T follicular helper cell (primary cell): Measurements from ENCODE around the gene C11orf86.
"Not testable (repeated sequence)": the region's sequence is repeated elsewhere in the genome, so short reads cannot be mapped to it uniquely, and the experiment has no call there.

Experiments used
- DNase-seq: peaks from one replicate; pipeline ENCODE4 v3.0.0-alpha.2; 2020; ENCODE audit warnings: low read depth
- total RNA-seq, 2 experiments: gene quantifications; one replicate each; lab custom pipeline; 2026; lab: John Stamatoyannopoulos, UW

Gene C11orf86, protein sequence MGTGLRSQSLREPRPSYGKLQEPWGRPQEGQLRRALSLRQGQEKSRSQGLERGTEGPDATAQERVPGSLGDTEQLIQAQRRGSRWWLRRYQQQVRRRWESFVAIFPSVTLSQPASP
- 0 reads per million in 2 experiments for total RNA-seq

DNA sequence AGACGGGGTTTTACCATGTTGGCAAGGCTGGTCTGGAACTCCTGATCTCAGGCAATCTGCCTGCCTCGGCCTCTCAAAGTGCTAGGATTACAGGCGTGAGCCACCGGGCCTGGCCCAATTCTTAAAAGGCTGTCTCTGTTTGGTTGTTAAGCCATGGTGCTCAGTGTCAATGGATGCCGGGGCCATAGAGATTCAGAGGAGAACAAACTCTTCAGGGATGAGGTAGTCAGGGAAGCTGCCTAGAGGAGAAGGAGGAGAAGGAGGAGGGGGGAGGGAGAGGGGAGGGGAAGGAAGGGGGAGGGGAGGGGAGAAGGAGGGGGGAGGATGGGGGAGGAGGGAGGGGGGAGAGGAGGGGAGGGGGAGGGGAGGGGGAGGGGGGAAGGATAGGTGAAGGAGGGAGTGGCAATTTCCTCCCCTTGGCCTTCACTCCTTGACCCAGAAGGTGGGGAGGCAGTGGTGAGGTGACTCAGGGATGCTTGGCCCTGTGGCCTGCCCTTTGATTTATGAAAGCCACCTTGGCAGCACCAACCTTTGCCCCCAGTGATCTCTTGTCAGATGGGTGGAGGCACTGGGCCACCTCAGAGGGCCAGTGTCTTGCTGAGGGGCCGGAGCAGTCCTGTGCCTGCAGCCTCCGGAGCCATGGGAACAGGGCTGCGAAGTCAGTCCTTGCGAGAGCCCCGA, at the start of gene C11orf86:
Gene C11orf86, plus strand, starts transcription at position 581 of the 681 bp plus-strand sequence. Its CDS starts 59 bp downstream, at position 640.
- DNase-seq: no peak

DNA sequence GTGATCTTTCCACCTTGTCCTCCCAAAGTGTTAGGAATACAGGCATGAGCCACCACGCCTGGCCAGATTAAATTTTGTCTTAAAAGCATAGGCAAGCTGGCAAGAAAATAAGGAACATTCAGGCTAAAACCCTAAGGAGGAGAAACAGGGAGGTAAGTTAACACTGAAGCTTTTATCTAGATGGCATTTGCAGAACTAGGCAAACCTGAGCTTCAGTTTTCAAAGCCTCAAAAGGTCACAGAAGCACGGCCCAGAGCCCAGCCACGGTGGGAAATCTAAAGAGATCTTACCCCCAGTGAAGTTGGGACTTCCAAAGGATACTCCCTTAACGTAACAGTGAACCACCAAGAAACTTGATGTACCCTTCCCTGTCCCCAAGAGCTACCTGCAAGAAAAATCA, 45.4 kb upstream of the C11orf86 start:
- no peak for DNase-seq

DNA sequence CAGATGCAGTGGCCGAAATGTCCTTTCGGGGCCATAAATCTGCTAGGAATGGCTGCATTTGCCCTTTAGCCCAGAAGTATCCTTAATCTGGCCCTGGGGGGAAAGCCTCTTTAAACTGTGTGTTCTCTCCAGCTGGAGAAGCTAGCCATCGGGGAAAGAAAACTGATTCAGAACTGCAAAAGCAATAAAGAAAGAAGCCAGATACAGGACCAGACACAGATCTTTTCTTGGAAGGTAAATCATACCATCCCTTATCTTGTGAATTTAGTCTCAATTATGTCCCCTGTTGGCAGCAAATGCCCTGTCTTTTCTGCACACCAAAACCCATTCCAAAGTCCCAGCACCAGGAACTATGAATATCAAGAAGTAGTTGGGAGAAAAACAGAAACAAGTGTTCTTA, 42.6 kb upstream of the C11orf86 start:
- no peak for DNase-seq

DNA sequence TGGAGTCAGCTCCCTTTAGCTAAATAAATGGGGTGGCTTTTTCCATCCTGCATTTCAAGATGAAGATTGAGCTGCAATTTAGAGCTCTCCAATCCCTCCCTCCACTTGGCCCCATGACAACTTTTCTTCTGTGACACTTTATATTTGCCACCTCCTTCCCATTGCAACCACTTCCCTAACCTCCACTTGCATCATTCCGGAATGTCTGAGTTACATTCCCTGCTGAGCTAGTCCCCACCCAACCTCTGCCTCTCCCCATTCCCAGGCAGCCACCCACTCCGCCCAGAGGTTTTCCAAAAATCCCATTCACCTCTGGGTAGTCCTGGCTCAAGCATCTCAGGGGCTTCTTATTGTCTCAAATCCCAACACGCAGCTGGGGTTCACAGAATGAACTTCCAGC, 41.6 kb upstream of the C11orf86 start:
- DNase-seq: no peak

DNA sequence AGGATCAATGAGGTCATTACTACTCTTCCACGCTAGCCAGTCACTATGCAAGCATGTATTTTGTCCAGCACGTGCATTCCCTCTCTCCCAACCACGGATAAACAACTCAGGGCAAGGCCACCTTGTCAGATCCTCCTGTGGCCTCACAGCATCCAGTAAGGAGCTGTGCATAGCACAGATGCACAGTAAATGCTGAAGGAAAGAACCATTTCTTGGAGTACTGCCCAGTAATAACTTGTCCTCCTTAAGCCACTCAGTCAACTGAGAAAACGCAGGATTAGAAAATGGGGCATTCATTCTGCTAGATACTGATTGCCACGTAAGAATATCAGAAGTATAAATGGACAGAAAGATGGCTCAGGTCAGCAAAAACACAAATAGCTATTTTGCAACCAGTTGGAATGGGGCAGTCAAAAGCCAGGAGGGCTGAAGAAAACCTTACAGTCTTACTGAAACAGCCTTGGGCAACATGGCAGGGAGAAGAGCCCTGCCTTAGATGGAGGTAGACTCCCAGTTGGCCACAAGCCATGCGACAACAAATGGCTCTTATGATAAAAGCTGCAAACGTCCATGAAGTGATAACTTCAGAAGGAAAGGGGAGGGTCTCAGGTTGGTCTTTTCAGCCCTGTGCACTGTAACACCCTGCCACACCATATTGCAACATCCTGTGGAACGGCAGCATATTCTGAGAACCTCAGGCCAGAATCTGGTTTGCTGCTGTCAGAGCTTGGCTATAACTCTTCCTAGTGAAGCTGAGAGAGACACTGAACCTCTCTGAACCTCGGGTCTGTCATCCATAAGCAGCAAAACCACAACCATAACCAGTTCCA, 39.9 kb upstream of the C11orf86 start:
- no peak for DNase-seq

DNA sequence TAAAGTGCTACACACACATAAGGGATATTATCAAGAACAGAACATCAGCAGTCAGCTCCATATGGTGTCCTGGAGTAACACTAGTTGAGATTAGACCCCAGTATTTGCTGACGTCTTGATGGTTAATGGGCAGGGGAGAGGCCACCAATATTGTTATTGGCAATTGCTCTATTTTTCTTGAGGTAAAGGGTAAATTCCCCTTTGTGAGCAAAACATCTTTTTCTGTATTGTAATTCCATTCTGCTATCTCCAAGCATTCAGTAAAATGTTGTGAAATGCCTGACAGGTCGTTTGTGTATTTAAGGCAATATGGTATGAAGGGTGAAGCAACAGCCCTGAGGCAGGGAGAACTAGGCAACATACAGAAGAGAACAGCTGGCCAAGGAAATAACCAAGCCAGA, 38.8 kb upstream of the C11orf86 start:
- DNase-seq: no peak

DNA sequence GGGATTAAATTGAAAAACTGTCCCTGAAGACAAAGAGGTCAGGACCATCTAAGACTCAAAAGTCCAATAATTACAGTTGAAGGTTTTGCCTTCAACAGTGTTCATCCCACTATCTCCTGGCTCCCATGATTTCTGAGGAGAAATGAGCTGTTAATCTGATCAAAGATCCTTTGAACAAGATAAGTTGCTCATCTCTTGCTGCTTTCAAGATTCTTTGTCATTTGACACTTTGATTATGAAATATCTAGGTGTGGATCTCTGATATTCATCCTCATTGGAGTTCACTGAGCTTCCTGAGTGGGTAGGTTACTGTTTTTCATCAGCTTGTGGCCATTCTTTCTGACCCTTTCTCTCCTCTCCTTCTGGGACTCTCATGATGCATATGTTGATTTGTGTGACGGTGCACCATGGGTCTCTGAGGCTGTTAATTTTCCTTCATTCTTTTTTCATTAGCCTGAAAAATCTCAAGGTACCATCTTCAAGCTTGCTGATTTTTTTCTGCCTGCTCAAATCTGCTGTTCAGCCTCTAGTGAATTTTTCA, 37.8 kb upstream of the C11orf86 start:
- no peak for DNase-seq

DNA sequence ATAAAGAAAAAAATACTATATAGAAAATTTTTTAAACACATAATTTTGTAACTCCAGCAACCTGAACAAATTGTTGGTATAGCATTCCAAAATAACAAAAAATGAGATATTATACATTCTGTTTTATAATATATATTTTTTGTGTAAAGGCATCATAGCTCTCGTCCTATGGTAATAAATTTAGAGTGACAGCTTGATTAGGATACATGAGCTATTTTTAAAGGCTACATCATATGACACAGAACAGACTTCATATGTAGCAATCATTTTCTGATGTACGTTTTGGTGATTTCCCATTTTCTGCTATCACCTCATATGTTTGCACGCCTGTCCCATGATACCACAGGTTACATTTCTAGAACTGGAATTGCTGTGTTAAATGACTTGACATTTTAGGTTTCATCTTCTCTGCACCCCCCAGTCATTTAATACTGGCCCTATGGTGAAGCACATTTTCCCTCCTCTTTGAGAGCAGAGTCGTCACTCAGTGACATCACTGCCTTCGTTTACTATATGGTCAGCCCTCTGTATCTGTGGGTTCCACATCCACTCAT, 36.4 kb upstream of the C11orf86 start:
- DNase-seq: no peak

DNA sequence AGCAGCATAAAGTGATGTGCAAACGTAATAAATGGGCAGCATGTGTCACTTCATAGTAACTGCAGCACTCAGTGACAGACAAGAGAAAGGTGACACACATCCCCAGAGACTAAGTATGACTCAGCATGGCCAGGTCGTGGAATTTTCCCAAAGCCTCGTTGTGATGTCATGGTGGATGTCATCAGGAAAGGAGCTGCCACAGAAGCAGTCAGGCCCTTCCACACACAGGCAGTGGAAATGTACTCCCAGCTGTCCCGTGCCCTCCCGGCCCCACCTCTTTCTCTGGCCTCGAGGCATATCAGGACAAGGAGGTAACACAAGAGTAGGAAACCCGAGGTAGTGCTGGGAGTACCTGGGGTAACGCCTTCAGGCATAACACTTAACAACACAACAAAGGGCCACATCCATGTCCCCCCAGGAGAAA, 25.0 kb upstream of the C11orf86 start:
- no peak for DNase-seq

DNA sequence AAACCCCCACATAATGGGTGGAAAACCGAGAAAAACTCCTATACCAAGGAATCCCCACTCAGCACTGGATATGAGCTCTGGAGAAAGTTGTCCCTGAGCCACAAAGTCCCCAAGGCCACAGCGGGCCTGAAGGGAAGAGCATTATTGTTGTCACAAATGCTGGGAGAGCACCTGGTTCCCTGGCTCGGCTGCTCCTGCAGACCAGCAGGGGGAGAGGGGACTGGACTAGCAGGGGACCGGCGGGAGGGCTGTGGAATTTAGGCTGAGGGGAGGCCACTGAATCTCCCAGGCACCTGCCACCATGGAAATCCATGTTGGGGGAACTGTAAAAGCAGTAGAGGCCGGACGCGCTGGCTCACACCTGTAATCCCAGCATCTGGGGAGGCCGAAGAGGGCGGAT, 24.0 kb upstream of the C11orf86 start:
- DNase-seq: no peak

DNA sequence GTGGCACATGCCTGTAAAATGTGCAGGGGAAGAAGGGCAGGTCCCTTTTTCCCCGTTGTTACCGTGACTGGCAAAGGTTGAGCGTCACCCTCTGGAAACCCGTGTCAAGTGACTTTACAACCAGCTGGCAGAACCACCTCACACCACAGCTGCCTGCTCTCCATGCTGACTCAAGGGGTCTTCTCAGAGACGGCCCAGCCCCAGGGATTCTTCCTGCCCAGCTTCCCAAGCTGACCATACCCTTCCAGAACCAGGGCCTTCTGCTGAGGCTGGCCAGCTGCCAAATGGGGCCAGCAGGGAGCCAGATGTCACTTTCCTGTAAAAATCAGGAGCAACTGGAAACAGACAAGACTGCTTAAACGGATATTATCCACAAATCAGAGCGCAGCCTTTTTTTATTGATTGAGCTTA, 23.2 kb upstream of the C11orf86 start:
- DNase-seq: no peak

DNA sequence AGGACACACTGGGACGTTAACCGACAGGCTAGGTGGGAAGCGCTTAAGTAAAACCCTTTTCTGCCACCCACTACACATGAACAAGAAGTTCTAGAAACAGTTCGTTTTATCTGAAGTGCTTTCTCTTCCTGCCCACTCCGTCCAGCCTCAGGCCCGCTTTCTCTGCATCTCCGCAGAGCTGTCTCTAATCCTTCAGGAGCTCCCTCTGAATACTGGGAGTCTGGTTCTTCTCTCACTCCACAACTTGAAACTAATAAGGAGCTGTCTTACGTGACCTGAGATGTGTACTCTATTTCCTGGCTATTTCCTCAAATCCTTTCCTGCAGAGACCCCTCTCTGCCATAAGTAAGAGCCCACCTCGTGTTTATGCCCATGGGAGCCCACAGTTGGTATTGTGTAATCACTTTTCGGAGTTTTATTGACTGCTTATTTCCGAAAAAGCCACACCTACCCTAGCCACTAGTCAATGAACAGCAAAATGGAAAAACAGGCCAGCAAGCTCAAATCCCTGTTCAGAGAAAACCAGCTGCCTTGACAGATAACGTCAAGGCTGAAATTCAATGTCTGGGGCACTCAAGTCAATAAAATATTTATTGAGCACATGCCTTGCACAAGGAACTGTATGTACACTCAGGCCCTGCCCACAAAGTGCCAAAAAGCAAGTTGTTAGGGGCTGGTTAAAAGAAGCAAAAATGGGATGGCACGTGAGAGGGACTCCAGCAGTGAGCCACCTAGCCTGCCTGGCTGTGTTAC, 21.8 kb upstream of the C11orf86 start:
- DNase-seq: no peak

DNA sequence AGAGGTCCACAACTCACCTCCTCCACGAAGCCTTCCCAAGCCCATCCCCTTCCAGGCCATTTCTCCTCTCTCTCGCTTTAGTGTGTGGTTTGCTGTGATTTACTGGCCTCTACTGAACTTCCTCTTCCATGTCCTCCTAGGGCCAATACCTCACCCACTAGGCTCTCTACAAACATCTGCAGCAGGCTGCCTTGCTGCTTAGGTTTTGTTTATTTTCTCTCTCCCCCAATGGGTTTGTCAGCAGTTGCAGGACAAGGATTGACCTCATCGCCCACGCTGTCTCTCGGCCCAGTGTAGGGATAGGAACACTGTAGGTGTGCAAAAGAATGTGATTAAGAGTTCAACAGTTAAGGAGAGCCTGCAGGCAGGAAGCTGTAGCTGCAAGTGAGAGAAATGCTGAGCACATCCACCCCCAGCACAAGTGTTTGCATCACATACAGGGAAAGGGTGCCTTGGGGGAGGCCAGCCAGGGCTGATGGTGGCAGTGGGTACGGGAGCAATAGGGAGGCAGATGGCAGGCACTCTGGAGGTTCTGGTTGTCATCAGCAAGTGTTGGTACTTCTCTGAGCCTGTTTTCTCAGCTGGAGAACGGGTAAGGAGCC, 18.3 kb upstream of the C11orf86 start:
- DNase-seq: no peak

DNA sequence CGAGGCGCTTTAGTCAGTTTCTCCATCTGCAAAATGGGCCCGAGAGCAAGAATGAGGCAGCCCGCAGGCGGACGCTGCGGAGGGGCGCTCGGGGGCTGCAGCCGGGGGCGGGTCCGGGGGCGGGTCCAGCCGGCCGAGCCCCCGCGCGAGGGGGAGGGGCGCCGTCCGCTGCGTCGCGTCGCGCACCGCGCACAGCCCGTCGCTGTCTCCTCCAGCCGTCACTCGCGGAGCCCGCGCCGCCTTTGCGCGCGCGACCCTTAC, 17.2 kb upstream of the C11orf86 start:
- DNase-seq: no peak

DNA sequence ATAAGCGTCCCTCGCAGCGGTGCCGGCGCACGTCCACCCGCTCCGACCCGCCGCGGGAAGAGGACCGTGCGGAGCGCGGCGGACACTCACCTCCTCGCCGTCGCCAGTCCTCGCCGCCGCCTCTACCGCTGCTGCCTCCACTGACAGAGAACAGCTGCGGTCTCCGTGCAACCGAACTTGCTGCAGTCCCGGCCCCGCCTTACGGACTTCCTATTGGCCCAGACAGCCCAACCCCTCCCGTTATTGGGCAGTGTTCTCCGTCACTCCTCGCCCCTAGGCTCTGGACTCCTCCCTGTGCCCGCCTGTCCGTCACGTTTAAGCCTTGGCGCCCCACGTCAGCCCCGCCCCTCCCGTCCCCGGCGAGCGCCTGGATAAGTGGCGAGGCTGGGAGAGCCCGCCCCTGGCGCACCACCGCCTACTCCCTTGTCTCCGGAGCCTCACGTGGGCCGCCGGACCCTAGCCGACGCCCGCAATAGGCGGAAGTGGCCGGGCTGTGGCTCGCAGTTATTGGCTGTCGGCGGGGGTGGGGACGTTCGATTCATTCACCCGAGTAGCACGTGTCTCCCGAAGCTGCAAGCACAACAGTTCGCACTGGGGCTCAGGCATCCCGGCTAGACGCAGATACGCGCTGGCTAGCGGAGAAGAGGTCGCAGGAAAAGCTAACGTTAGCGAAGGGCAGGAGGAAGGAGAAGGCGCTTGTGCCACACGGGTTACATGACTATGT, 16.7 kb upstream of the C11orf86 start, which contains the start of gene PC:
Gene PC, minus strand, starts transcription at position 152 of the 724 bp plus-strand sequence. CDS start 86,224 bp downstream, outside the sequence.
- peak; percentile 94 for DNase-seq

DNA sequence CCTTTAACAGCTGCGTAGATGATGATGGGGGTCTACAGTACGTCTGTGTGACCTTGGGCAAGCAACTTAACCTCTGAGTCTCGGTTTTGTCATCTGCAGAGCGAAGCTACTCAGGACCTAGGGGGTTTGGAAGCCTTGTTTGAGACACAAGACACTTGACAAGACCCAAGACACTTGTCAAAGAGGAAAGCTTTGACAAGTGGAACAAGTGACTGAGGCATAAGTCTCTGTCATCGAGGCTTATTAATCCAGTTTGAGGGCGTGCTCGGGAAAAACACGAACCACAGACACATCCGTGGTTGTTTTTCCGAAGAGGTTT, 16.2 kb upstream of the C11orf86 start:
- DNase-seq: no peak

DNA sequence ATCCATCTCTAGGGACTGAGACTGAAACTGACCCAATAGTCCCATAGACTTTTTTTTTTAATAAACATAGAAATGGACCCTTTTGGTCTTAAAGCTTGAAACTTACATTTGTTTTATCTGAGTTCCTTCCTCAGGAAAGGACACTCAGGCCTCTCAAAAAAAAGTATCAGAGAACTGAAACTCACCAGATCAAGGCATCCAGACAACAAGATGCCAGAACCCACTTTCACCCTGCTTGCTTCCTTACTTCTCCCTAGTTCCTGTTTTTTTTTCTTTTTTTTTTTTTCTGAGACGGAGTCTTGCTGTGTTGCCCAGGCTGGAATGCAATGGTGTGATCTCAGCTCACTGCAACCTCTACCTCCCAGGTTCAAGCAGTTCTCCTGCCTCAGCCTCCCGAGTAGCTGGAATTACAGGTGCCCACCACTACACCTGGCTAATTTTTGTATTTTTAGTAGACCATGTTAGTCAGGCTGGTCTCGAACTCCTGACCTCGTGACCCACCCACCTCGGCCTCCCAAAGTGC, 13.4 kb upstream of the C11orf86 start:
- not testable (repeated sequence) for DNase-seq

DNA sequence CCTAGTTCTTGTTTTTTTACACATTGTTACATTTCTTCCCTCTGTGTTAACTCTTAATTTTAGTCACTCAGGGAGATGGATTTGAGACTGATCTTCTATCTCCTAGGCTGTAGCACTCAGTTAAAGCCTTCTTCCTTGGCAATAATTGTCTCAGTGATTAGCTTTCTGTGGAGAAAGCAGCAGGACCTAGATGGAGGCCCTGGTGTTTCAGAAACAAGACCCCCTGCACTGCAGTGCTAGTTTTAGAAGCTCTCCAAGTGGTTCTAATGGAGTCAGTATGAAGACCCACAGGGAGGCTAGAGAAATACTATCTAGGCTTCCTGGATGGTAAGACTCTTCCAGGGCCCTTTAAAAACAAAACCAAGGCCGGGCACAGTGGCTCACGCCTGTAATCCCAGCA, 12.9 kb upstream of the C11orf86 start:
- DNase-seq: no peak

DNA sequence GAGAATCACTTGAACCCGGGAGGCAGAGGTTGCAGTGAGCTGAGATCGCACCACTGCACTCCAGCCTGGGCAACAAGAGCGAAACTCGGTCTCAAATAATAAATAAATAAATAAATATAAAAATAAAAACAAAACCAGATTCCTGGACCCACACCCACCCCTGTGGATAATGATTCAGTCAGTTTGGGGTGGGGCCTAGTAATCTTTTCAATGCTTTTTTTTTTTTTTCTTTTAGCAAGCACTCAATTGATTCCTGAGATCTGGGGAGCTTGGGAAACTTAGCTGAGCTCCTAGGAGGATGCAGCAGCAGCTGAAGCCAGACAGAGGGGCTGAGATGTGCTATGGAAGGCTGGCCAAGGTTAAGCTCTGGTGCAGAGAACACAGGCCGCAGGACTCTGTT, 12.3 kb upstream of the C11orf86 start:
- DNase-seq: no peak

DNA sequence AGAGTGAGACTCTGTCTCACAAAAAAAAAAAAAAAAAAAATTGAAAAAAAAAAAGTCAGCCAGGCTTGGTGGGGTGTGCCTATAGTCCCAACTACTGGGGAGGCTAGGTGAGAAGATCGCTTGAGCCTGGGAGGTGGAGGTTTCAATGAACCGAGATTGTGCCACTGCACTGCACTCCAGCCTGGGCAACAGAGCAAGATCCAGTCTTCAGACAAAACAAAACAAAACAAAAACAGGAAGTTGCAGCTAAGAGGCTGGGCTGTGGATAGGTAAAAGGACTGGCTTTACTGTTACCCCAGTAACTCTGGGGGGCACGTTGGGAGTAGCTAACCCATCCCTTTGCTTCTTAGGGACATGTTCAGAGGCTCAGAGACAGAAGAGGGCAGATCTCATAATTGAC, 10.6 kb upstream of the C11orf86 start:
- no peak for DNase-seq

DNA sequence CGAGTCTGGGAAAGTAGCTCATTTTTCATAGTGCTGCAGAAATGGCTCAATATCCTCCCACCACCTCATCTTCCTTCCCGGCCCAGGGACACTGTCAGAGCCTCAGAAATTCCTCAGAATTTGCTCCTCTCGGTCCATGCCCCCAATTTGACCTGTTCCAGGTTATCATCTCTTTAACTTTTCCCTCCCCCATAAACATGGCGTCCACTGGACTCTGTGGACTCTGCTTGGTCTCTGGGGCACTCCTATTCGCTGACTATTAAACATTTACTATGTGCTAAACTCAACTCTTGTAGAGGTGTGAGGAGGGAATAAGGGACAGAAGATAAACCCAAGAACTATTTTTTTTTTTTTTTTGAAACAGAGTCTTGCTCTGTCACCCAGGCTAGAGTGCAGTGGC, 8.8 kb upstream of the C11orf86 start:
- DNase-seq: no peak
